ENCODE measurements around the gene FTCD.
A peak's percentile ranks its signal among the peaks of the same experiment; 100 is the strongest.
"Not testable (repeated sequence)": the region's sequence is repeated elsewhere in the genome, so short reads cannot be mapped to it uniquely, and the experiment has no call there.

FTCD gene

GRCh38 chr21:46187814-46188213 lies 32.4 kb upstream of the FTCD start:
- no peak for DNase-seq

- DNase-seq, result no peak
These were observed 31.9 kb upstream of the FTCD start for GRCh38 chr21:46187261-46187660.

- DNase-seq, result no peak
These were observed 30.3 kb upstream of the FTCD start for GRCh38 chr21:46185716-46186115.

GRCh38 chr21:46184625-46185555 lies 29.5 kb upstream of the FTCD start:
- peak; percentile 73 for DNase-seq

- DNase-seq, result peak; percentile 49
These were observed 28.7 kb upstream of the FTCD start, which contains the start of gene SPATC1L for GRCh38 chr21:46183910-46184624. SPATC1L (minus strand) TSS chr21:46184459; CDS start chr21:46182816, 1,643 bp downstream.

GRCh38 chr21:46183337-46183909 lies 28.0 kb upstream of the FTCD start:
- not testable (repeated sequence) for DNase-seq

- no peak for DNase-seq
These were observed 27.4 kb upstream of the FTCD start for GRCh38 chr21:46182548-46183336.

- DNase-seq, result no peak
These were observed 26.7 kb upstream of the FTCD start for GRCh38 chr21:46181953-46182547.

GRCh38 chr21:46181436-46181835 lies 26.1 kb upstream of the FTCD start:
- DNase-seq, result no peak

GRCh38 chr21:46180778-46181391 lies 25.5 kb upstream of the FTCD start:
- DNase-seq, result no peak

- DNase-seq, result no peak
These were observed 24.8 kb upstream of the FTCD start for GRCh38 chr21:46180079-46180722.

- DNase-seq, result no peak
These were observed 24.3 kb upstream of the FTCD start for GRCh38 chr21:46179708-46180078.

- no peak for DNase-seq
These were observed 23.6 kb upstream of the FTCD start for GRCh38 chr21:46178961-46179360.

- DNase-seq, result not testable (repeated sequence)
These were observed 21.2 kb upstream of the FTCD start for GRCh38 chr21:46176443-46177129.

GRCh38 chr21:46173573-46173972 lies 18.2 kb upstream of the FTCD start:
- DNase-seq, result no peak

GRCh38 chr21:46172863-46173528 lies 17.6 kb upstream of the FTCD start:
- DNase-seq, result no peak

GRCh38 chr21:46171996-46172862 lies 16.9 kb upstream of the FTCD start:
- no peak for DNase-seq

GRCh38 chr21:46171585-46171984 lies 16.2 kb upstream of the FTCD start:
- no peak for DNase-seq
